Trophoblast cell (in vitro differentiated cells and primary cell): ENCODE results near the gene NUDT12.

Experiments
- DNase-seq, 2 donors: peaks; one replicate each; pipeline ENCODE4 v3.0.0-alpha.2; 2016
- H2AFZ ChIP-seq: 2 replicates; pipeline ENCODE4 v1.6.1; 2013; ENCODE audit warnings: low read length, moderate library complexity, mild to moderate bottlenecking; ENCODE audit not compliant: insufficient read depth, poor library complexity
- H2AK5ac ChIP-seq: 2 replicates; pipeline ENCODE4 v1.6.1; 2013; ENCODE audit warnings: mild to moderate bottlenecking, low read length
- H2BK120ac ChIP-seq: 2 replicates; pipeline ENCODE4 v1.6.1; 2013; ENCODE audit warnings: low read length, mild to moderate bottlenecking, moderate library complexity; ENCODE audit not compliant: insufficient read depth, poor library complexity
- H2BK12ac ChIP-seq: 2 replicates; pipeline ENCODE4 v1.6.1; 2013; ENCODE audit warnings: mild to moderate bottlenecking, low read length, moderate library complexity
- H2BK5ac ChIP-seq: 2 replicates; pipeline ENCODE4 v1.6.1; 2013; ENCODE audit warnings: low read length, low read depth, moderate library complexity, mild to moderate bottlenecking; ENCODE audit not compliant: poor library complexity
- H3K14ac ChIP-seq: 2 replicates; pipeline ENCODE4 v1.6.1; 2013; ENCODE audit warnings: mild to moderate bottlenecking, low read length
- H3K18ac ChIP-seq: 2 replicates; pipeline ENCODE4 v1.6.1; 2013; ENCODE audit warnings: mild to moderate bottlenecking, low read length
- H3K23ac ChIP-seq: 2 replicates; pipeline ENCODE4 v1.6.1; 2013; ENCODE audit warnings: low read length
- H3K27ac ChIP-seq: 2 replicates; pipeline ENCODE4 v1.5.1; 2013; ENCODE audit warnings: low read depth, mild to moderate bottlenecking, inconsistent platforms, low read length, moderate library complexity
- H3K27me3 ChIP-seq: 2 replicates; pipeline ENCODE4 v1.6.1; 2013; ENCODE audit warnings: inconsistent platforms, mild to moderate bottlenecking, low read length, moderate library complexity; ENCODE audit not compliant: insufficient read depth
- H3K36me3 ChIP-seq, 2 experiments: 1 replicate in 1 of 2; 2 replicates in 1 of 2; pipeline ENCODE4 v1.6.1; 2013; ENCODE audit warnings: low read length in 2 of 2, mild to moderate bottlenecking in 2 of 2, moderate library complexity in 1 of 2; ENCODE audit not compliant: insufficient read depth in 2 of 2, control insufficient read depth in 1 of 2
- H3K4ac ChIP-seq: 2 replicates; pipeline ENCODE4 v1.6.1; 2013; ENCODE audit warnings: low read depth, mild to moderate bottlenecking, low read length, moderate library complexity
- H3K4me1 ChIP-seq, 2 experiments: 1 replicate in 1 of 2; 2 replicates in 1 of 2; pipeline ENCODE4 v1.6.1; 2013; ENCODE audit warnings: low read length in 2 of 2, mild to moderate bottlenecking in 2 of 2, moderate library complexity in 1 of 2; ENCODE audit not compliant: insufficient read depth in 2 of 2, control insufficient read depth in 1 of 2
- H3K4me2 ChIP-seq: 2 replicates; pipeline ENCODE4 v1.6.1; 2013; ENCODE audit warnings: inconsistent platforms, mild to moderate bottlenecking, low read length, moderate library complexity
- H3K4me3 ChIP-seq: 2 replicates; pipeline ENCODE4 v1.5.1; 2013; ENCODE audit warnings: mild to moderate bottlenecking, low read depth, low read length, inconsistent platforms
- H3K79me1 ChIP-seq: one replicate; pipeline ENCODE4 v1.6.1; 2013; ENCODE audit warnings: low read length
- H3K79me2 ChIP-seq: 2 replicates; pipeline ENCODE4 v1.6.1; 2013; ENCODE audit warnings: low read length, mild to moderate bottlenecking; ENCODE audit not compliant: control insufficient read depth, insufficient read depth, poor library complexity
- H3K9ac ChIP-seq: 2 replicates; pipeline ENCODE4 v1.6.1; 2013; ENCODE audit warnings: mild to moderate bottlenecking, low read length
- H3K9me3 ChIP-seq: 2 replicates; pipeline ENCODE4 v1.6.1; 2013; ENCODE audit warnings: low read depth, mild to moderate bottlenecking, control low read depth, inconsistent platforms, low read length; ENCODE audit not compliant: insufficient read depth
- H4K12ac ChIP-seq: 2 replicates; pipeline ENCODE4 v1.6.1; 2013; ENCODE audit warnings: low read depth, mild to moderate bottlenecking, low read length, moderate library complexity
- H4K8ac ChIP-seq: 2 replicates; pipeline ENCODE4 v1.6.1; 2013; ENCODE audit warnings: low read depth, mild to moderate bottlenecking, low read length, moderate library complexity
- H4K91ac ChIP-seq: one replicate; pipeline ENCODE4 v1.6.1; 2013; ENCODE audit warnings: low read depth, mild to moderate bottlenecking, low read length, moderate library complexity
- WGBS: extraction: QIAGEN DNeasy Blood & Tissue Kit; methylation state at CpG from one replicate; pipeline ENCODE4 v1.1.7; 2013; ENCODE audit warnings: missing lambda C conversion rate; ENCODE audit not compliant: insufficient read length, insufficient coverage; ENCODE audit errors: extremely low coverage; 5-methylcytosine and 5-hydroxymethylcytosine counted together

The NUDT12 gene

DNA sequence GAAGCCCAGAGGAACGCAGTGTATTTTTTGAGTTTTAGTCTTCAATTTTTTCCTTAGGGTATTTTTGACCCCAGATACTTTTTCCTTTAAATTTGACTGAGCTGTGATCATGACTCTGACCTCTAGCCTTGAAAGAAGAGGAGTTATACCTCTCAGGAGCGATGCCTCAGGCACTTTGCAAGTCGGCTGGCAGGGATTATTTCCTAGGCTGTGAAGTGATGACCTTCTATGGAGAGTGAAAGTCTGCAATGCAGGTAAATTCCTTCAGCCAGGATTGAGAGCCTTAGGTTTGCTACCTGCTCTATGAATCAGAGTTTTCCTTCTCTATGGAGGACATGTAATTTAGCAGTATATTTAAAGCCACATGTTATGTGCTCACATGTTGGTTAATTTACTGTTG, 10.8 kb upstream of the NUDT12 start:
- DNase-seq: peak; percentile 54 to 66
- Histone ChIP-seq H3K9ac (no peak overlapping the region), H2AK5ac (no peak overlapping the region), H3K4ac (no peak overlapping the region), H3K18ac (no peak overlapping the region), H3K4me1 (no peaks in the 10 kb centered on the region), H3K36me3 (no peaks in the 10 kb centered on the region), H3K4me3 (no peak overlapping the region), H3K27ac (no peak overlapping the region), H2BK5ac (no peak overlapping the region), H2BK12ac (no peak overlapping the region), H3K14ac (no peak overlapping the region), H4K12ac (no peak overlapping the region), H4K8ac (no peak overlapping the region), H3K4me2 (peak overlapping the region; percentile 1), H3K27me3 (no peaks in the 10 kb centered on the region), H2BK120ac (no peak overlapping the region), H2AFZ (no peak overlapping the region), H4K91ac (no peak overlapping the region), H3K9me3 (no peaks in the 10 kb centered on the region), H3K23ac (no peak overlapping the region), H3K79me2 (no peaks in the 10 kb centered on the region), H3K79me1 (peaks cover 2% of the 10 kb centered on the region)
- WGBS: no CpG with 5 or more reads among the region's 3 CpGs

DNA sequence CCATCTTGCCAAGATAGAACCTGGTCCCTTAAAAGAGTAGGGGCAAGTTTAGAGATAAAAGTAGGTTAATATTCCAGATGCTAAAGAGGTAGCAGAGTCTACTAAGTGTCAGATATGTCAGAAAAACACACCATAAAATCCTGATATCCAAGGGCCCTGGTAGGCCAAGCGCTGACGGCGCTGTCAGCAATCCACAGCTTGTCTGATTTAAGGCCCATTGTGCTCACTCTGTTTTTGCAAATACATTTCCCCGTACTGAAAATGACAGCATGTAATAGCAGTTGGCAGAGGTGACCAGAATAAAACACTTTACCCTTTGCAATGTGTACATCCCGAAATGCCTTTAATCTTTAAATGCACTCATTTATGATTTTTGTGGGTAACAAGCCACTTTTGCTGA, 9.9 kb upstream of the NUDT12 start:
- no peak overlapping the region for H2AK5ac ChIP-seq
- H3K23ac ChIP-seq: no peak overlapping the region
- H3K36me3 ChIP-seq: no peaks in the 10 kb centered on the region
- no peak overlapping the region for H3K14ac ChIP-seq
- no peak overlapping the region for H3K9ac ChIP-seq
- no peaks in the 10 kb centered on the region for H3K27me3 ChIP-seq
- no peaks in the 10 kb centered on the region for H3K79me2 ChIP-seq
- H3K79me1 ChIP-seq: peaks cover 2% of the 10 kb centered on the region
- no peak overlapping the region for H3K4ac ChIP-seq
- no peaks in the 10 kb centered on the region for H3K4me1 ChIP-seq
- no peak overlapping the region for H3K18ac ChIP-seq
- no peak overlapping the region for H4K12ac ChIP-seq
- no peak overlapping the region for H3K4me3 ChIP-seq
- H2BK120ac ChIP-seq: no peak overlapping the region
- H4K91ac ChIP-seq: no peak overlapping the region
- no peak overlapping the region for H2BK12ac ChIP-seq
- H3K9me3 ChIP-seq: no peaks in the 10 kb centered on the region
- DNase-seq: no peak
- no peak overlapping the region for H2AFZ ChIP-seq
- H2BK5ac ChIP-seq: no peak overlapping the region
- no peak overlapping the region for H3K4me2 ChIP-seq
- no CpG with 5 or more reads among the region's 5 CpGs for WGBS
- H4K8ac ChIP-seq: no peak overlapping the region
- H3K27ac ChIP-seq: no peak overlapping the region

DNA sequence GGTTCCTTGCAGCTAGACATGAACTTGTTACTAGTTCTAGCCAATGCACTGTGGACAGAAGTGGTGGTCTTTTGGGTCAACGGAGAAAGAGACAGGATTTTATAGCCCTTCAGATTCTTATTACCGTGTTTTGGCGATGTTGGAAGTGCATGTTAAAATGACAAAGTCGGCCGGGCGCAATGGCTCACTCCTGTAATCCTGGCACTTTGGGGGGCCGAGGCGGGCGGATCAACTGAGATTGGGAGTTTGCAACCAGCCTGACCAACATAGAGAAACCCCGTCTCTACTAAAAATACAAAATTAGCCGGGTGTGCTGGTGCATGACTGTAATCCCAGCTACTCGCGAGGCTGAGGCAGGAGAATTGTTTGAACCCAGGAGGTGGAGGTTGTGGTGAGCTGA, 9.1 kb upstream of the NUDT12 start:
- H3K36me3 ChIP-seq: no peaks in the 10 kb centered on the region
- no peaks in the 10 kb centered on the region for H3K27me3 ChIP-seq
- no peak overlapping the region for H4K8ac ChIP-seq
- H4K12ac ChIP-seq: no peak overlapping the region
- WGBS: no CpG with 5 or more reads among the region's 13 CpGs
- H3K27ac ChIP-seq: no peak overlapping the region
- H2BK120ac ChIP-seq: no peak overlapping the region
- H3K9me3 ChIP-seq: no peaks in the 10 kb centered on the region
- H3K18ac ChIP-seq: no peak overlapping the region
- no peak overlapping the region for H2BK5ac ChIP-seq
- H3K79me1 ChIP-seq: peaks cover 2% of the 10 kb centered on the region
- no peak overlapping the region for H3K4ac ChIP-seq
- H3K4me1 ChIP-seq: no peaks in the 10 kb centered on the region
- H3K4me2 ChIP-seq: no peak overlapping the region
- no peak overlapping the region for H3K9ac ChIP-seq
- H2AFZ ChIP-seq: no peak overlapping the region
- no peak overlapping the region for H3K23ac ChIP-seq
- no peak overlapping the region for H3K14ac ChIP-seq
- H3K79me2 ChIP-seq: no peaks in the 10 kb centered on the region
- no peak overlapping the region for H4K91ac ChIP-seq
- no peak overlapping the region for H2AK5ac ChIP-seq
- DNase-seq: no peak
- no peak overlapping the region for H2BK12ac ChIP-seq
- no peak overlapping the region for H3K4me3 ChIP-seq

DNA sequence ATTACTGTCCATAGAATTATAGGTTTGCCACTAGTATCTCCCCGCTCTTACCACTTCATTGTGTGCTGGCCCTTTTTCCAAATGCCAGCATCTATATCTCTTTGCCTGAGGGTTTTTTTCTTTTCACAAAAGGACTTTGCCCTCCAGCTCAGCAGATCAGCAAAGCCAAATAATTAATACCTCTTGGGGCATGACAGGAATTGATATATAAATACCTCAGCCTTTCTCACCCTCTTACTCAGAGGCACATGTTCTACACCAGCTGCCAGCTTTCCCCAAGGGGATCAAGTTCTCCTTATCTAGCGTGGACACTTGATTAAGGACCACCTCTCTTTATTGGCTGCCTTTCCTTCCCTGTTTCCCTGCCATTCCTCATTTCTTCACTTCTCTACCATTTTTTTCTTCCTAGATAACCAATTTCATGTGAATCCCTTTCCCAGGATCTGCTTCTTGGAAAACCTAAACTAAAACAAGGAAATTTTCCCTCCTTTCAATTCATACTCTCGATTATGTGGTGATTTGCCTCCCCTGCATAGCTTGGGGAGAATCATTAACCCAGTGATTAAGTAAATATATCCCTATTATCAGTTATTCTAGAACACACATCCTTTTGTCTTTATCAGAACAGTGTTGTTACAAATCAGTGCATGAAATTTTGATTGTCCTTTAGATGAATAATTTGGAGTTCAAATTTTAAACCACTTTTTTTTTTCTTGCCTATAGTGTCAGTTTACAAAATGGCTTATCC, 6.9 kb upstream of the NUDT12 start:
- peak in 1 of 2 donors; percentile 29 for DNase-seq
- H3K9me3 ChIP-seq: no peaks in the 10 kb centered on the region
- H3K23ac ChIP-seq: no peak overlapping the region
- H3K27me3 ChIP-seq: no peaks in the 10 kb centered on the region
- no CpG with 5 or more reads among the region's 3 CpGs for WGBS
- H2BK5ac ChIP-seq: no peak overlapping the region
- no peaks in the 10 kb centered on the region for H3K4me1 ChIP-seq
- no peak overlapping the region for H3K14ac ChIP-seq
- no peak overlapping the region for H2AFZ ChIP-seq
- H2BK120ac ChIP-seq: no peak overlapping the region
- H3K9ac ChIP-seq: no peak overlapping the region
- no peak overlapping the region for H2BK12ac ChIP-seq
- no peaks in the 10 kb centered on the region for H3K79me2 ChIP-seq
- no peak overlapping the region for H4K12ac ChIP-seq
- no peak overlapping the region for H4K8ac ChIP-seq
- H3K79me1 ChIP-seq: peaks cover 2% of the 10 kb centered on the region
- H3K36me3 ChIP-seq: no peaks in the 10 kb centered on the region
- H4K91ac ChIP-seq: no peak overlapping the region
- H3K27ac ChIP-seq: no peak overlapping the region
- H3K4me3 ChIP-seq: no peak overlapping the region
- H3K4me2 ChIP-seq: no peak overlapping the region
- H3K4ac ChIP-seq: no peak overlapping the region
- no peak overlapping the region for H2AK5ac ChIP-seq
- no peak overlapping the region for H3K18ac ChIP-seq
